ENCODE measurements around the gene TMEM141.
"Not testable (repeated sequence)": the region's sequence is repeated elsewhere in the genome, so short reads cannot be mapped to it uniquely, and the experiment has no call there.

Gene TMEM141

DNA sequence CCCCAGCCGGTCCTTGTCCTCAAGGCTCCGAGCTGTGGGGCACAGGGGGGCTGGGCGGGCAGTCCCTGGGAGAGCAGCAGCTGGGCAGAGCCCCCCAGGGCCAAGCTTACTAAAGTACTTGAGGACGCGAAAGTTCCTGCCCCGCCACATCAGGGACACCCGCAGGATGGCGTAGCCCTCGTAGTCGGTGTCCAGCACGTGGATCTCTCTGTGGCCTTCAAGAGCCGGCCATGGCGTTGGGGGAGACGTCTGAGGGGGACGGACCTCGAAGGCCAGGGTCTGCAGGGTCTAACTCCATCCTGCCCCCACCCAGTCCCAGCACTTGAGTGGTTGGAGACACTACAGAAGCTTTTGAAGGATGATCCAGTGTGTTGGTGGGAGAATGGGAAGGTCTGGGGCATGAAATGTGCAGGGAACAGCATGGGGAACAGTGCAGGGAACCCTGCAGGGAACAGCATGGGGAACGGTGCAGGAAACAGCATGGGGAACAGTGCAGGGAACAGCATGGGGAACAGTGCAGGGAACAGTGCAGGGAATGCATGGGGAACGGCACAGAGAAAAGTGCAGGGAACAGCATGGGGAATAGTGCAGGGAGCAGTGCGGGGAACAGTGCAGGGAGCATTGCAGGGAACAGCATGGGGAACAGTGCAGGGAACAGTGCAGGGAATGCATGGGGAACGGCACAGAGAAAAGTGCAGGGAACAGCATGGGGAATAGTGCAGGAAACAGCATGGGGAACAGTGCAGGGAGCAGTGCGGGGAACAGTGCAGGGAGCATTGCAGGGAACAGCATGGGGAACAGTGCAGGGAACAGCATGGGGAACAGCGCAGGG is 35.6 kb upstream of the TMEM141 start:
- DNase-seq = not testable (repeated sequence)

DNA sequence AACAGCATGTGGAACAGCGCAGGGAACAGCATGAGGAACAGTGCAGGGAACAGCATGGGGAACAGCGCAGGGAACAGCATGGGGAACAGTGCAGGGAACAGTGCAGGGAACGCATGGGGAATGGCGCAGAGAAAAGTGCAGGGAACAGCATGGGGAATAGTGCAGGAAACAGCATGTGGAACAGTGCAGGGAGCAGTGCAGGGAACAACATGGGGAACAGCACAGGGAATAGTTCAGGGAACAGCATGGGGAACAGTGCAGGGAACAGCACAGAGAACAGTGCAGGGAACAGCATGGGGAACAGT is 35.1 kb upstream of the TMEM141 start:
- DNase-seq = no peak

DNA sequence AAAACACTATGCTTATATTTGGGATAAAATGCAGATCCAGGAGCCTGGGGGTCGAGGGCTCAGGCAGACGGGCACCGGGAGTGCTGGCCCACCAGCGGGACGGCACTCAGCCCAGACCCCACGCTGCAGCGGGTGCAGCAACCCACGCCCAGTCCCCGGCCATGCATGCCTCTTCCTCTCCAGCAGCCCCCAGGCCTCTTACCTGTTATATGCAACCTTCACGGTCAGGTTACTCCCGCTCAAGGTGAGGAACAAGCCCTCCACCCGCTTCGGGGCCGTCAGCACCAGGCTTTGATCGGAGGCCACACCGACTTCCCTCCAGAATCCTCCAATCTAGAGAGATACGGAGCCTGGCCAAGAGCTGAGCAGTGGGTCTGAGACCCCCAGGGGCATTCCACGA is 34.3 kb upstream of the TMEM141 start:
- no peak for DNase-seq

- DNase-seq = no peak
Measured at GRCh38 chr9:136757328-136757727, 33.8 kb upstream of the TMEM141 start.

DNA sequence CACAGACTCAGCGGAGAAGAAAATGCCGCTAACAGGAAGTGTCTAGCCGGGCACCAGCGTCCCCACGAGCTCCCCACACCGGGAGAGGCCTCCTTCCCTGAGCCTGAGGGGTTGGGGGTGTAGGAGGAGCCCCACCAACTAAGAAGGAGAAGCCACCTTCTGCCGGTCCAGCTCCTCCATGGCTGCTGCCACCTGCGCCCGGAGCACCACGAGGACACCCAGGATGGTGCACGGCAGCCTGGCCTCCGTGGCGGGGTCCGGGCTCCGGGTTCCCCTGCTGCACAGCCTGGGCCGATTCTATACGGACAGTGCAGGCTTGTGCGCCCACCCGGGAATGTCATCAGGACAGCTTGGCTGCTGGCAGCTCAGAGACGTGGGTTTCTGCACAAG is 33.4 kb upstream of the TMEM141 start:
- DNase-seq = no peak

DNA sequence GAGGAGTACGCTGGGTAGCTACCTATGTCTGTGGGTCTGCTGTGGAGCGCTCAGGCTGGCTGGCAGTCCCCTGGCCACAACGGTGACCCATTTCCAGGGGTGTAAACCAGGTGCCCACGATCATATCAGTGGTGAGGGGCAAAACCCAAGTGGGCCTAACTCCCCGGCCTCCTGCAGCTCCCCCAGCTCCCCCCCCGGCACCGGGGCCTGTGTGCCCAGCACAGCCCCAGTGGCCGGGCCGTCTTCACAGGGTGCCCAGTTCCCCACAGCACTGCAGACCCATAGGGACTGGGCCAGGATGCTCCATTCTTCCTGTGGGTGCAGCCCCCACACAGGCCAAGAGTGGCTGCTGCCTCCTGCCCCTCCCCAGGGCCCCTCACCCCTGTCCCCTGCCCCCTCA is 32.1 kb upstream of the TMEM141 start:
- DNase-seq = no peak

DNA sequence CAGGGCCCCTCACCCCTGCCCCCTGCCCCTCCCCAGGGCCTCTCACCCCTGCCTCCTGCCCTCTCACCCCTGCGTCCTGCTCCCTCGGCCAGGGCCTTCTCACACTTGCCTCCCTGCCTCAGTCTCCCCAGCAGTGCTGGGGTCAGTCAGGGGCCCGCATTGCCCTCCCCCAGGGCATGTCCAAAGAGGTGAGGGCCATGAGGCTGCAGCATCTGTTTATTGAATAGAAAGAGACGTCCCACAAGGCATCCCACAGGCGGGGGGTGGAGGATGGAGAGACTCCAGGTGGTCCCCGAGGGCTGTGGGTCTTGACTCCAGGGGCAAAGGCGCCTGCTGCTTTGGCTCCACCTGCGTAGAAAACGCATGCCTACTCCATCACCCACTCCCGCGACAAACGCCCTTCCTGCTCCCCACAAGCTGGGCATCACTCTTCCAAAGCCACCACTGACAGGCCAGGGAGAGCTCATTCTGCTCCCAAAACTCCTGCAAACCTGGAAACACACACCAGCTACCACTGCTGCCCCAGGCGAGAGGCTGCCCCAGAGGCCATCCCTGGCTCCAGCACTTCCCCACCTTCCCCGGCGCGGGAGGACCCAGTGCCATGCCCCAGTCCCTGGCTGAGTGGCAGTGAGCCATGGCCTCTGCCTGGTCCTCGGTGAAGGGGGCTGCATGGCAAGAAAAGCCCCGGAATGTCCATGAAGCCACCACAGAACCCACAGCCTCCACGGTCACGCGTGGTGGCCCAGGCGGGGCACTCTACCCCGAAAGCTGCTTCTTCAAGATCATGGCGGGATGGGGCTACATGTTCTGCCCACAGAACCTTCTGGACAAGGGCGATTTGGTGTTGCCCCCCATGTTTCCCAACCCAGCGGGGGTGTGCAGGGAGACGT is 31.5 kb upstream of the TMEM141 start:
- no peak for DNase-seq

- DNase-seq = no peak
Measured at GRCh38 chr9:136760424-136760823, 30.7 kb upstream of the TMEM141 start.

DNA sequence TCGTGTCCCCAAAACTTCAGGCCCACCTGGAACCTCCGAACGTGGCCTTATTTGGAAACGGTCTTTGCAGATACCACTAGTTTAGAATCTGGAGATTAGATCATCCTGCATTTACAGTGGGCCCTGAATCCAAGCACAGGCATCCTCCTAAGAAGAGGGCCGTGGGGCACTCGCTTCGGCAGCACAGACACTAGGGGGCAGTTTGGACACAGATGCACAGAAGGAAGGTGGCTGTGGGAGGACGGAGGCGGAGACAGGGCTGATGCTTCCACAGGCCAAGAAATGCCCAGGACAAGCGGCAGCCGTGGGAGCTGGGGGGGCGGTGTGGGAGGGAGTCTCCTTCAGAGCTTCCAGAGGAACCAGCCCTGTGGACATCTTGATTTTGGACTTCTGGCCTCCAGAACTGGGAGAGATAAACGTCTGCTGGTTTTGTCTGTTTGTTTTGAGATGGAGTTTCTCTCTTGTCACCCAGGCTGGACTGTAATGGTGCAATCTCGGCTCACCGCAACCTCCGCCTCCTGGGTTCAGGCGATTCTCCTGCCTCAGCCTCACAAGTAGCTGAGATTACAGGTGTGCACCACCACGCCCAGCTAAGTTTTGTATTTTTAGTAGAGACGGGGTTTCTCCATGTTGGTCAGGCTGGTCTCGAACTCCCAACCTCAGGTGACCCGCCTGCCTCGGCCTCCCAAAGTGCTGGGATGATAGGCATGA is 30.2 kb upstream of the TMEM141 start:
- peak; percentile 36 for DNase-seq

DNA sequence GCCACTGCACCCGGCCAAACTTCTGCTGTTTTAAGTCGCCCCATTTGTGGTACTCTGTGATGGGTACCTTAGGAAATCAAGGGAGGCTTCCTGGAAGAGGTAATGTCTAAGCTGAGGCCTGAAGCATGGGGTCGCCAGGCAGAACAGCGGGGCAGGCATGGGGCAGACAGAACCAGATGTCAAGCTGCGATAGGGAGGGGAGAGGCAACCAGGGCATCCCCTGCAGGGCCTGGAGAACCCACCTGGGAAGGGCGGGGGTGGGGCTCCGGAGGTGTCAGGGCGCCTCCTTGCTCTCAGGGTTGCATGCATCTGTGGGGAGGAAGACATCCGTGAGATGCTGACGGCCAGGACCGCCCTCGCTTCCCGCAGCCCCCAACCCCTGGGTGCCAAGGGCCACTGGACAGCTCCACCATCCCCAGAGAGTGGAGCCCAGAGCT is 29.6 kb upstream of the TMEM141 start:
- no peak for DNase-seq

- DNase-seq = no peak
Measured at GRCh38 chr9:136762221-136762691, 28.9 kb upstream of the TMEM141 start.

GRCh38 chr9:136762915-136763648 is 28.1 kb upstream of the TMEM141 start:
- DNase-seq = no peak

DNA sequence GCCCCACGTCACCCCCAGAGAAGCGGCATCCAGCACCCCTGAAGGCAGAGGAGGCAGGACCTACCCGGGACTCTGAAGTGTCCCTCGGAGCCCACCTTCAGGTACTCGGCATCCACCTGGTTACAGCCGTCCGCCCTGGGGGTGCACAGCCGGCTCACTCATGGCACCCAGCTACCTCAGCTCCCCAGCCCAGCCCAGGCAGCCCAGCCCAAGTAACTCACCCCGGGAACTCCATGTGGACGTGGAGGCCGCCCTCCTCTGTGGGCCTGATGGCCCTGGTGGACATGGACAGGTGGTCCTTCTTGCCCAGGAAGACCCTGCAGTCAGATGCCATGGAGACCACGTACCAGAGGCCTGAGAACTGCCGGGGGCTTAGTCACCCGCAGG is 27.5 kb upstream of the TMEM141 start:
- DNase-seq = no peak

DNA sequence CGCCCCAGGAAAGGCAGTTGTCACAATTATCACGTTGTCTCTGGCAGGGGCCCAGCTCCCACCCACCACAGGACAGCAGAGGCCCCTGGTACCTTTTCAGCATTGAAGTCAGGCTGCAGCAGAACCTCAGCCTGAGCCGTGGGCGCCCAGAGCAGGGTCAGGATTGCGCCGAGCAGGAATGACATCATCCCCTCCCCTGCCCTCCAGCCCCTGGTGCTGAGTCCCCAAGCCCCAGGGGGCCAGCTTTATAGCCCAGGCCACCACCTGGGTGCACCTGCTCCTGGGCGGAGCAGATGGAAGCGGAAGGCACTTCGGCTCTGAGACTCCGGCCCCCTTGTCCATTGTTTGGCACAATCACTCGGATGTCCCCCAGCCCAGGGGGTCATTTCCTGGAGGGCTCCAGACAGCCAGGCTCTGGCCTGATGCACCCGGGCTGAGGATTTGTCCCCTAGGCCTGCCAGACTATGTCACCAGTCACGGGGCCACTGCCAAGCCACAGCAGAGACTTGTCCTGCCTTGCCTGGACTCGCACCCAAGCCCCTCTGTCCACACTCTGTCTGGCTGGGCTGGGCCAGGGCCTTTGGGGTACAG is 26.7 kb upstream of the TMEM141 start, which contains the start of gene LCN15:
Gene LCN15, minus strand, starts transcription at position 218 of the 591 bp plus-strand sequence. Its CDS starts 30 bp downstream, at position 188.
- DNase-seq = peak; percentile 73

DNA sequence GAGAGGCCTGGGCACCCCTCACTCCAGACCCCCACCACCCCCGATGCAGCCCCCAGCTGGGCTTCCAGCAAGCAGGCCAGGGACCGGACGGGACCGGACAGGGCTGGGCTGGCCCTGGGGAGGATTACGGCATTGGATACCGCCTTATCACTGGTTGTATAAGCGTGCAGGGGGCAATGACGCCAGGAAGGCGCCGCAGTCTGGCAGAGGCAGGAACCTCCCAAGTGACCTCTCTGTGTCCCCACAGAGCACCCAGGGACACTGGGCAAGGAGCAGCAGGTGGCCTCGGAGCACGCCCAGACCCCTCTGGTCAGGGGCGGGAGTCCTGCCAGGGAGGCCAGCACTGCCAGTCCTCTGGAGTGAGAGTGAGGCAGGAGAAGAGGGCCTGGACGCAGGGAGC is 26.1 kb upstream of the TMEM141 start:
- no peak for DNase-seq

DNA sequence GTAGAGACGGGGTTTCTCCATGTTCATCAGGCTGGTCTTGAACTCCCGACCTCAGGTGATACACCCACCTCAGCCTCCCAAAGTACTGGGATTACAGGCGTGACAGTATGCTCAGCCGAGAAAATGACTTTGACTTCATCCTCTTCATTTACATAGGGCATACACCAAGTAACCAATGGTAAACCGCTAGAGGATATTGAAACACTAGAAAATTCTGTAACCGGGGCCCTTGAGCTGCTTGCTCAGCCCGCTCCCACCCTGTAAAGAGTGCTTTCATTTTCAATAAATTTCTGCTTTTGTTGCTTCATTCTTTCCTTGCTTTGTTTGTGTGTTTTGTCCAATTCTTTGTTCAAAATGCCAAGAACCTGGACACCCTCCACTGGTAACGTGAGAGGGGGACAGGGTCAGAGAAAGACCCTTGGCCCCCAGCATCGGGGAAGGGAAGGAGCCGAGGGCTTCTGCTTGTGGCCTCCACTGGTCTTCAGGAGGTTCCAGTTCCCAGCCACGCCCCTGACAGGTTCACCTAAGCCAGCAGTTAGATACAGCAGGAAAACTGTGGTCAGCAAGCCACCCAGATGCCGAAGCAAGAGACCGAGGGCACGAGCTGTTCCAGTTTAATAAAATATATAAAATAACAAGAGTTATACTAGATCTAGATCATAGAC is 25.3 kb upstream of the TMEM141 start:
- not testable (repeated sequence) for DNase-seq

- DNase-seq = peak; percentile 41
Measured at GRCh38 chr9:136766410-136767120, 24.6 kb upstream of the TMEM141 start.

DNA sequence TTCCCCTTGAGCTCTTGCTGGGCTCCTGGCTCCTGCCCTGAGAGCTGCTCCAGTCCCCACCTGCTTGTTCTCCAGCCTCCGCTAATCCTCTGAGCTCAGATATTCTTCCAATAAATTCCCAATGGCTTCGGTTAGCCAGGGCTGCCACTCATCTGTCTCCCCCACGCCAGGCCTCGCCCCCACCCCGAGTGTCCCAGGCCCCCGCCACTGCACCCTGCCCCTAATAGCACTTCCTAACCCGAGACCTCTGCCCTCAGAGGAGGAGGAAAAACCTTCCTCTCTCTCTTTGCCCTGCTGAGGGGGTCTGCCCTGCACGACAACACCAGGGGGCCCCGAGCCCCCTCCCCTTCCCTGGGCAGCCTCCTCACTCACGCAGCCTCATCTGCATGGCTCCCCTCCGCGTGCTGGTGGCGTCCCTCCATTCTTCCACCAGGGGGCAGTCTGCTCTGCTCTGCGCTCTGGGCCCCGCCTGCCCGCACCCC is 21.4 kb upstream of the TMEM141 start:
- DNase-seq = no peak

- DNase-seq = no peak
Measured at GRCh38 chr9:136771907-136772415, 19.2 kb upstream of the TMEM141 start.

DNA sequence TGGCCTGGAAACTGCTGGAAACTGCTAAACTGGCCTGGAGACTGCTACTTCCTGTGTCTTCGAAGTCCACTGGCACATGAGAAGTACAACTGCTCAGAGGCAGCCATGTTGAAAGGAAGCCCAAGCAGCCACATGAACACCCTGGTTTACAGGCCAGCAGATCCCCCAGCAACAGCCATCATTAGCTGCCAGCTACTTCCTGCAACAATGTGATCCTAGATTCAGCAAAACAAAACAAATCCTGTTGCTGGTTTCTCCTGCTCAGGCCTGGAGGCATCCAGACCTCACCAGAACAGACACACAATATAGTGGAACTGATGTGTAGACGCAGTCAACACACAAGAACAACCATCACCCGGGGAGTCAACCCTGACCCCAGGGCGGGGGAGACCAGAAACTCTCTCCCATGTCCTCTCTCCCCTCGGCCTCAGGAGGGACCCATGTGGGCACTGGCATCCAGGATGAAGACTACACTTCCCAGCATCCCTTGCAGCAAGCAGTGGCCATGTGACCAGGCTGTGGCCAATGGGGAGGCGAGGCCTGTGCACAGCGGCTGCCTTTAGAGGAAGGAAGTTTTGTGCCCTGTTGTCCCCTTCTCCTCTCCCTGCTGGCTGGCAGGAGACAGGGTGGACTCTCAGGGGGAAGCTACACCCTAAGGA is 17.6 kb upstream of the TMEM141 start:
- DNase-seq = no peak
